NCI-H524 treated with DMSO at 0.1 percent for 48 hours (cell line): ENCODE results near the gene ARHGAP1.

ENCODE experiments used
- DNase-seq: peaks from one replicate; lab custom pipeline; 2025; lab: John Stamatoyannopoulos, UW

Gene ARHGAP1

DNA sequence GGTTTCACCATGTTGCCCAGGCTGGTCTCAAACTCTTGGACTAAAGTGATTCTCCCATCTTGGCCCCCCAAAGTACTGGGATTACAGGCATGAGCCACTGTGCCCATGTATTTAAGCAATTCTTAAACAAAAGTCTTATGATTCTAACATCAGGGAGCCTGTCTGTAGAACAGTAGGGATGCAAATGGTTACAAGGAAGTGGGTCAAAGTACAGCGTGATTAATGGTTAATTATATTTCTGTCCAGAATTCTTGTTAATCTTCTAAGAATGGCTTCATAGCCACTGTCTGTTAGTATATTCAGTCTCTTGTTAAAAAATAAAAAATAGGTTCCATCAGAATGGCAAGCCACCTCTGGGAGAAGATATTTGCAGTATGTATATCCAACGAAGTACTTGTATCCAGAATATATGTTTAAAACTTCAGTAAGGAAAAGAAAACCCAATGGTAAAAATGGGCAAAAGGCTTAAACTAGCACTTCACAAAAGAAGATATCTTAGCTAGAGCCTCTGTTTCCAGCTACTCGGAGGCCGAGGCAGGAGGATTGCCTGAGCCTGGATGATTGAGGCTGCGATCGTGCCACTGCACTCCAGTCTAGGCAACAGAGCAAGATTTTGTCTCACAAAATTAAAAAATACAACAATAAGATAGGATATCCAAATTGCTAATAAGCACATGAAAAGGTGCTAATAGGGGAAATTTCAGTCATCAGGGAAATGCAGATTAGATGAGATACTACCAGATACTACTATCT, 60.2 kb downstream of the ARHGAP1 start:
- DNase-seq: no peak

DNA sequence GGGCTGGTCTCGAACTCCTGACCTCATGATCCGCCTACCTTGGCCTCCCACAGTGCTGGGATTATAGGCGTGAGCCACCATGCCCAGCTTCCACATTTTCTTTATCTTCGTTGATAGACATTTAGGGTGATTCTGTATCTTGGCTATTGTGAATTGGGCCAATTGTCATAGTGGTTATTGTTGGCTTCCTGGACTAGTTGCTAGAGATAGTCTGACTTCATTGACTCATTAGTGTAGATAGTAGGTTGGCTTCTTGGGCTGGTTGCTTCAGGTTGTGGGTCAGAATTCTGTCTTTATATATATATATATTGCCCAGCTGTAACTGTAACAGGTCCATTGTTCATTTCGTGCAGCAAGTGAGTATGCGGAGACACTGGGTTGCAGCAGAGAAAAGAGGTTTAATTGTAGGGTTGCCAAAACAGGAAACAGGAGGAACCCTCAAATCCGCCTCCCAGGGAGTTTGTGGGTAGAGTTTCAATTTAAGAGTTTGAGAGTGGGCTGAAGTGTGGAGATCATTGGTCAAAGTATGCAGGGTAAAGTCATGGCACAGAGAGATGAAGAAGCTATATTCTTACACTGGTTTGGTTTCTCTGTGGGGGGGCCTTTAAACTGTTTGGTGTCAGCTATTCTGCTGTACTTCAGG, 61.1 kb downstream of the ARHGAP1 start:
- no peak for DNase-seq

DNA sequence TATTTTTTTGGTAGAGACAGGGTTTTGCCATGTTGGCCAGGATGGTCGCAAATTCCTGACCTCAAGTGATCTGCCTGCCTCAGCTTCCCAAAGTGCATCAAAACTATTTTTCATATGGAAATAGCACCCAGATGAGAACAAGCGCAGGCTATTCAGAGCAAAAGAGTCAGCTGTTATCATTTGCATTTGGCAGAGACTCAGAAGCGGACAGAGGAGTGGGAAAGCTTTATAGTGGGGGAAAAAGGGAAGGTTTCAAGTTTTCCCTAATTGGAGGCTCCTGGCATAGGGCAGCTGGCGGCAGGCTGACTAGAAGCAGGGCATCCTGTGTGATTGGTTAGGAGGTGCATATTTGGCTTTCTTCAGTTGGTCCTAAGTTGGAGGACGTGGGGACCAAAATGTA, 62.9 kb downstream of the ARHGAP1 start:
- no peak for DNase-seq

DNA sequence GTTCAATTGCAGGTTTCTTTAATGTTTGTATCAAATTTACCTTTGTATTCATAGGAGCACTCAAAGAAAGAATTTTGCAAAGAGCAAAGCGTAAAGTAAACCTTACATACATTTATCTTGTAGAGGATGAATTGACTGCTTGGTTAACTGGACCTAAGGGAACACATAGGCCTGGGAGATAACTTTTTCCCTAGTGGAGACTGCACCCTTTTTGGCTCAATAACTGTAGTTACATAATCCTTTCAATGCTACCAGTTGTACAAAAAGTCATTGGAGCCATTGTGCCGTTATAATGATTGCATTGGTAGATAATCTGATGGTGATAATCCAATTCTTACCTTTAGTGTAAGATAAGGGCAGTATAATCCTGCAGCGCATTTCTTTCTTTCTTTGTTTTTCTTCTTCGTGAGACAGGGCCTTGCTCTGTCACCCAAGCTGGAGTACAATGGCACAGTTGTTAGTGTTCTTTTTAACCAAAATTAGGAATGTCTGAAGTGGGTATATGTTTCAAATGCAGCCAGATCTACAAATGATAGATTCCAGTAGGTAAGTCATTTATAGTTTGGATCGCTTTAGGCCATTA, 64.8 kb downstream of the ARHGAP1 start:
- DNase-seq: no peak

DNA sequence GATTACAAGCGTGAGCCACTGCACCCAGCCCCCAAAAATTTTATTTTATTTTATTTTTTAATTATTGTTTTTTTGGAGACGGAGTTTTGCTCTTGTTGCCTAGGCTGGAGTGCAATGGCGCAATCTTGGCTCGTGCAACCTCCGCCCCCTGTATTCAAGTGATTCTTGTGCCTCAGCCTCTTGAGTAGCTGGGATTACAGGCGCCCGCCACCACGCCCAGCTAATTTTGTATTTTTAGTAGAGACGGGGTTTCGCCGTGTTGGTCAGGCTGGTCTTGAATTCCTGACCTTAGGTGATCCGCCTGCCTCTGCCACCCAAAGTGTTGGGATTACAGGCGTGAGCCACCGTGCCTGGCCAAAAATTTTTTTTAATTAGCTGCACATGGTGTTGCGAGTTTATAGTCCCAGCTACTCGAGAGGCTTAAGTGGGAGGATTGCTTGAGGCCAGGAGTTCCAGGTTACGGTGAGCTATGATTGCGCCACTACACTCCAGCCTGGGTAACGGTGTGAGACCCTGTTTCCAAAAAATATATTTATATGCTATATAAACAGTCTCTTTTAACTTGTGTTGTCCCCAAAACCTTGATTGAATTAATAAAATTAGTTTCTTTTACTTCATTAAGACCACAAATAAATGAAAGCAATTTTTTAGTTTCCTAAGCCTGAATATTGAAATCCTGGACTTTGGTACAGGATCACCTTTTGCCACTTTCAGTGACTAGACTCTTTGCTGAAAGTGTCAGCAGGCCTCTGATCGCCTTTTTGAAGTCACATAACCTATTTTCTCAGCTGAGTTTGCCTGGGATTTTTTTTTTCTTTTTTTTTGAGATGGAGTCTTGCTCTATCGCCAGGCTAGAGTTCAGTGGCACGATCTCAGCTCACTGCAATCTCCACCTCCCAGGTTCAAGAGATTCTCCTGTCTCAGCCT, 66.9 kb downstream of the ARHGAP1 start:
- DNase-seq: no peak

DNA sequence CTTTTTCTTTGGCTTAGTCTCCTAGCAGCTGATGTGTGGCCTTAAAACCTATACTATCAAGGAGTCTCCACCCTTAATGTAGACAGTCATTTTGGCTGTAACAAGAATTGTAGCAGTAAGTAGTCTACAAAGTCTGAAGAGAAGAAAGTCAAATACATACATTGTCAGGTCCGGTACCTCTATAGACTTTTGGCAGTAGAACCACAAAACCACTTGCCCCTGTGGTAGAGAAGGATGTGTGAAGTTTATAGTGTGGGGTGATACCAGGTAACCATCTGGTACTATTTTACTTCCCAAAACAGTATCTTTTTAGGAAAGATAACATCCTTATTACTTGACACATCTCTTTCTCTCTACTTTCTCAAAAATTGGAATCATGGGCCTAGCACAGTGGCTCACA, 67.9 kb downstream of the ARHGAP1 start:
- no peak for DNase-seq

DNA sequence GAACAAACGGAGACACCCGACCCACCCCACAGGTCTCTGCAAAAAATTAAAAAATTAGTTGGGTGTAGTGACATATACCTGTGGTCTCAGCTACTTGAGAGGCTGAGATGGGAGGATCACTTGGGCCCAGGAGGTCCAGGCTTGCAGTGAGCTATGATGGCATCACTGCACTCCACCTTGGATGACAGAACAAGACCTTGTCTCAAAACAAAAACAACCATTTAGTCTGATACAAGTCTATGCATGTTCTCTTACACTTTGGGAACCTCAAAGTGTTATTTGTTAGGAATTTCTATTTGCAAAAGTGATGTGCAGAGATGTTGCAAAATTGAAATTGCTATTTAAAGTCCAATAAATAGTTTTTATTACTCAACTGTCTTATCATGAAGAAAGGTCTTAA, 68.7 kb downstream of the ARHGAP1 start:
- no peak for DNase-seq

DNA sequence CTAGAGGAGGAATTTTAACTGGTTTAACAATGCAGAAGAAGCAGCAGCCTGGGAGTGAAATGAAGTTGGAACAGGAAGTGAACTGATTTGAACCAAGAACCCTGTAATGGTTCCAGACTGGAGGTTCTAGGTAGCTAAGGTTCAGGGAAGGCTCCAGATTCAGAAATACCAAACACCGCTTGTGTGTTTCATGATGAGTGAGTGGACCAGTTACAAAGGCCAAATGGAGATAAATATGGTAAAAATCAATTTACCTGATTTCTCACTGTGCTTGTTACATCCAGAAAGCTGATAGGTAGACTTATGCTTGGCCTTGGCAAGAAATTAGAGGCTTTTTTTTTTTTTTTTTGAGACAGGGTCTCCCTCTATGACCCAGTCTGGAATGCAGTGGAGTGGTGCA, 70.2 kb downstream of the ARHGAP1 start:
- no peak for DNase-seq

DNA sequence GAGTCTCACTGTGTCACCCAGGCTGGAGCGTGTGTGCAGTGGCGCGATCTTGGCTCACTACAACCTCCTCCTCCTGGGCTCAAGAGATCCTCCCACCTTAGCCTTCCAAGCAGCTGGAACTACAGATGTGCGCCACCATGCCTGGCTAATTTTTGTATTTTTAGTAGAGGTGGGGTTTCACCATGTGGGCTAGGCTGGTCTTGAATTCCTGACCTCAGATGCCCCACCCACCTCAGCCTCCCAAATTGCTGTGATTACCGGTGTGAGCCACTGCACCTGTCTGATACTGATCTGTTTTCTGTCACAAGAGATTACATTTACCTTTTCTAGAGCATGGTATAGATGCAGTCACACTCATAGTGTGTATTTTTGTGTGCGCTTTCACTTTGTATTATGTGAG, 71.5 kb downstream of the ARHGAP1 start:
- DNase-seq: no peak
